WTC11 (cell line): ENCODE results near the gene POMGNT2. TPM values are rescaled to one million over a fixed set of nuclear protein-coding genes. Genes with fewer than 3 reads are reported as not detected.

Source experiments
- ATAC-seq: fragments of 200-7000 bp; cut with Tn5 transposase; 2 replicates; pipeline ENCODE4 v1.10.0; 2021; ENCODE audit warnings: mild to moderate bottlenecking, moderate library complexity
- CTCF ChIA-PET: fragments of 300-600 bp; sonication (Branson Sonifier 250); formaldehyde crosslinking; loops from one replicate; lab custom pipeline; 2021; ENCODE audit warnings: antibody characterized with exemption; lab: Charles Lee
- POLR2A ChIA-PET: fragments of 350-600 bp; sonication (Branson Sonifier 250); formaldehyde crosslinking; loops from one replicate; lab custom pipeline; 2021; ENCODE audit warnings: antibody characterized with exemption; lab: Charles Lee
- DNase-seq: peaks from one replicate; pipeline ENCODE4 v3.0.0; 2021; ENCODE audit warnings: low spot score
- H3K27ac Mint-ChIP-seq: 2 replicates; pipeline ENCODE4 v1.8.0; 2021; ENCODE audit warnings: mixed read lengths
- H3K27me3 Mint-ChIP-seq: 2 replicates; pipeline ENCODE4 v1.8.0; 2021; ENCODE audit warnings: low read depth, mild to moderate bottlenecking, moderate library complexity, mixed read lengths
- H3K36me3 Mint-ChIP-seq: 2 replicates; pipeline ENCODE4 v1.8.0; 2021; ENCODE audit warnings: mixed read lengths
- H3K4me1 Mint-ChIP-seq: 2 replicates; pipeline ENCODE4 v1.8.0; 2022; ENCODE audit warnings: mixed read lengths
- H3K4me3 Mint-ChIP-seq: 2 replicates; pipeline ENCODE4 v1.8.0; 2021; ENCODE audit warnings: mild to moderate bottlenecking, moderate library complexity, mixed read lengths
- H3K9me3 Mint-ChIP-seq: 2 replicates; pipeline ENCODE4 v1.8.0; 2021; ENCODE audit warnings: mixed read lengths
- ARID4B ChIP-seq: sonication (generic); formaldehyde crosslinking; IDR thresholded peaks from 2 replicates; pipeline ENCODE4 v1.8.0; 2023; ENCODE audit warnings: missing genetic modification reagents, mild to moderate bottlenecking, borderline replicate concordance
- ERG ChIP-seq: fragments of 250-450 bp; sonication (Bioruptor Pico); IDR thresholded peaks from 2 replicates; pipeline ENCODE4 v1.8.0; 2021; ENCODE audit warnings: mild to moderate bottlenecking
- ESRRA ChIP-seq: sonication (generic); formaldehyde crosslinking; IDR thresholded peaks from 2 replicates; pipeline ENCODE4 v1.8.1; 2022; ENCODE audit warnings: mild to moderate bottlenecking, missing genetic modification reagents, borderline replicate concordance
- FOXK1 ChIP-seq: sonication (generic); formaldehyde crosslinking; IDR thresholded peaks from 2 replicates; pipeline ENCODE4 v1.8.0; 2022; ENCODE audit warnings: mild to moderate bottlenecking, moderate library complexity, missing genetic modification reagents
- FOXP4 ChIP-seq: sonication (generic); formaldehyde crosslinking; IDR thresholded peaks from 2 replicates; pipeline ENCODE4 v1.8.0; 2022; ENCODE audit warnings: mild to moderate bottlenecking, missing genetic modification reagents
- HMGA2 ChIP-seq: fragments of 250-450 bp; sonication (Bioruptor Pico); IDR thresholded peaks from 2 replicates; pipeline ENCODE4 v1.4.0; 2021; ENCODE audit warnings: mild to moderate bottlenecking, moderate library complexity
- KAT7 ChIP-seq: sonication (generic); formaldehyde crosslinking; IDR thresholded peaks from 2 replicates; pipeline ENCODE4 v1.8.1; 2023; ENCODE audit warnings: missing genetic modification reagents, mild to moderate bottlenecking, borderline replicate concordance
- MLX ChIP-seq: sonication (generic); formaldehyde crosslinking; IDR thresholded peaks from 2 replicates; pipeline ENCODE4 v1.8.1; 2023; ENCODE audit warnings: mild to moderate bottlenecking, missing genetic modification reagents, moderate library complexity
- MXD4 ChIP-seq: fragments of 250-450 bp; sonication (Bioruptor Pico); IDR thresholded peaks from 2 replicates; pipeline ENCODE4 v1.8.0; 2021; ENCODE audit warnings: mild to moderate bottlenecking, moderate library complexity, borderline replicate concordance
- OVOL2 ChIP-seq: fragments of 250-450 bp; sonication (Bioruptor Pico); IDR thresholded peaks from 2 replicates; pipeline ENCODE4 v1.9.0; 2021; ENCODE audit warnings: mild to moderate bottlenecking, borderline replicate concordance
- RELA ChIP-seq: sonication (generic); formaldehyde crosslinking; IDR thresholded peaks from 2 replicates; pipeline ENCODE4 v1.8.1; 2022; ENCODE audit warnings: missing genetic modification reagents, mild to moderate bottlenecking, borderline replicate concordance
- USF1 ChIP-seq: sonication (generic); formaldehyde crosslinking; IDR thresholded peaks from 2 replicates; pipeline ENCODE4 v1.8.0; 2022; ENCODE audit warnings: mild to moderate bottlenecking, missing genetic modification reagents
- USF2 ChIP-seq: sonication (generic); formaldehyde crosslinking; IDR thresholded peaks from 2 replicates; pipeline ENCODE4 v1.8.1; 2023; ENCODE audit warnings: mild to moderate bottlenecking, missing genetic modification reagents, moderate library complexity
- ZBTB43 ChIP-seq: sonication (generic); formaldehyde crosslinking; IDR thresholded peaks from 2 replicates; pipeline ENCODE4 v1.8.1; 2023; ENCODE audit warnings: mild to moderate bottlenecking, missing genetic modification reagents
- ZNF219 ChIP-seq: sonication (generic); formaldehyde crosslinking; IDR thresholded peaks from 2 replicates; pipeline ENCODE4 v1.8.0; 2023; ENCODE audit warnings: missing genetic modification reagents, mild to moderate bottlenecking, borderline replicate concordance
- ZNF396 ChIP-seq: fragments of 250-450 bp; sonication (Bioruptor Pico); IDR thresholded peaks from 2 replicates; pipeline ENCODE4 v1.8.0; 2021; ENCODE audit warnings: mild to moderate bottlenecking, moderate library complexity, borderline replicate concordance
- ZNF671 ChIP-seq: fragments of 250-450 bp; sonication (Bioruptor Pico); IDR thresholded peaks from 2 replicates; pipeline ENCODE4 v1.8.0; 2021; ENCODE audit warnings: mild to moderate bottlenecking
- total RNA-seq: library from RNA; stranded (reverse); gene quantifications from 3 replicates; pipeline ENCODE4 v1.2.3, GENCODE V29; 2021

Gene POMGNT2
- total RNA-seq, 1 experiment from 2014 or later: 12.5 TPM

- ChIA-PET POLR2A (no interaction called here), CTCF (interaction anchor here (1.7 kb wide), 1 partner anchor 131 kb away, joined by 8 read pairs; no protein-coding TSS in a partner anchor)
- H3K36me3 Mint-ChIP-seq: no peaks in the 10 kb centered on the region
- no peaks in the 10 kb centered on the region for H3K27me3 Mint-ChIP-seq
- no peak overlapping the region for H3K4me3 Mint-ChIP-seq
- H3K4me1 Mint-ChIP-seq: peaks cover 12% of the 10 kb centered on the region; the same call in 1 of the 2 replicates
- ATAC-seq (no peak), DNase-seq (no peak)
- no peak overlapping the region for H3K27ac Mint-ChIP-seq
- TF ChIP-seq USF1 (CRISPR knock-in tag) (no peak), HMGA2 (no peak), FOXP4 (CRISPR knock-in tag) (no peak), ZBTB43 (no peak)
- H3K9me3 Mint-ChIP-seq: no peaks in the 10 kb centered on the region
These were observed 12.9 kb downstream of the POMGNT2 start for GRCh38 chr3:43093006-43093405.

- ChIA-PET POLR2A (no interaction called here), CTCF (interaction anchor here (1.7 kb wide), 1 partner anchor 130 kb away, joined by 8 read pairs; no protein-coding TSS in a partner anchor)
- Mint-ChIP-seq H3K27ac (no peak overlapping the region), H3K4me3 (no peak overlapping the region), H3K9me3 (no peaks in the 10 kb centered on the region), H3K36me3 (no peaks in the 10 kb centered on the region), H3K4me1 (0 out of 2 replicates have a peak, but pooled peaks cover 8% of the 10 kb centered on the region), H3K27me3 (no peaks in the 10 kb centered on the region)
- TF ChIP-seq ZNF671 (CRISPR knock-in tag) (no peak), ZNF219 (CRISPR knock-in tag) (no peak), MLX (CRISPR knock-in tag) (no peak), ARID4B (no peak), KAT7 (CRISPR knock-in tag) (no peak), MXD4 (CRISPR knock-in tag) (no peak), FOXK1 (CRISPR knock-in tag) (no peak), ERG (CRISPR knock-in tag) (no peak), OVOL2 (CRISPR knock-in tag) (no peak), ZNF396 (CRISPR knock-in tag) (no peak), RELA (CRISPR knock-in tag) (no peak), ESRRA (CRISPR knock-in tag) (no peak), USF2 (no peak)
- DNase-seq (no peak), ATAC-seq (no peak)
These were observed 14.4 kb downstream of the POMGNT2 start for GRCh38 chr3:43091481-43091880.
